Prostate gland (tissue), 2 donors: ENCODE measurements around the gene BICD1. TPM values are rescaled to one million over a fixed set of nuclear protein-coding genes. Genes with fewer than 3 reads are reported as not detected.

Source experiments
- DNase-seq: peaks from one replicate; pipeline ENCODE4 v3.0.0-alpha.2; 2019; ENCODE audit warnings: low spot score
- H3K27ac ChIP-seq, 2 donors: fragments of 200-600 bp; sonication (generic); 2 replicates each; pipeline ENCODE4 v1.5.1; 2017 to 2019
- H3K27me3 ChIP-seq: fragments of 200-600 bp; sonication (generic); replicated peaks from 2 replicates; pipeline ENCODE4 v1.5.1; 2019; ENCODE audit not compliant: insufficient read depth
- H3K36me3 ChIP-seq, 2 donors: fragments of 200-600 bp; sonication (generic); 1 replicate in 1 of 2; 2 replicates in 1 of 2; pipeline versions ENCODE4 v1.5.1 to v1.8.1; 2017 to 2019
- H3K4me1 ChIP-seq: fragments of 200-600 bp; sonication (generic); replicated peaks from 2 replicates; pipeline ENCODE4 v1.5.1; 2019
- H3K4me3 ChIP-seq, 2 donors: fragments of 200-600 bp; sonication (generic); 2 replicates each; pipeline ENCODE4 v1.5.1; 2017 to 2019
- H3K9me3 ChIP-seq: fragments of 200-600 bp; sonication (generic); 2 replicates; pipeline ENCODE4 v1.5.1; 2017
- CTCF ChIP-seq, 4 experiments: fragments of 200-600 bp in 2 of 4; fragments of 450-650 bp in 2 of 4; sonication (generic) in 2 of 4; IDR thresholded peaks; 1 replicate in 3 of 4; 2 replicates in 1 of 4; pipeline ENCODE4 v1.5.1; 2016 to 2019; ENCODE audit warnings: antibody characterized with exemption in 4 of 4, mild to moderate bottlenecking in 2 of 4, moderate library complexity in 2 of 4
- POLR2A ChIP-seq: fragments of 450-650 bp; IDR thresholded peaks from one replicate; pipeline ENCODE4 v1.6.1; 2016; ENCODE audit warnings: antibody characterized with exemption, mild to moderate bottlenecking
- POLR2AphosphoS5 ChIP-seq: sonication (generic); formaldehyde crosslinking; IDR thresholded peaks from one replicate; pipeline ENCODE4 v1.6.1; 2017; ENCODE audit warnings: antibody characterized with exemption
- WGBS: methylation state at CpG from one replicate; pipeline ENCODE4 v1.1.5; 2018; 5-methylcytosine and 5-hydroxymethylcytosine counted together
- intact Hi-C: fragments of 100-400 bp; cut with DNase I; formaldehyde crosslinking; loops from one replicate; pipeline ENCODE4 v1.14.2; 2022
- total RNA-seq, 2 donors: library from RNA; depleted of rRNA; stranded (reverse); fragments of >200 nt; gene quantifications; one replicate each; pipeline ENCODE4 v1.1.0, GENCODE V29; 2016

The BICD1 gene
- total RNA-seq, result 10 to 100 TPM in 1 of 2 donors, 1 to 10 TPM in 1; 8.6 to 26.2 TPM

- no peaks in the 10 kb centered on the region for H3K4me1 ChIP-seq
- under 1% methylated on average over 84 of the region's 96 CpGs for WGBS
Measured at GRCh38 chr12:32106517-32107358, at the start of gene BICD1. Gene BICD1 (plus strand): TSS chr12:32106847. CDS start chr12:32107332, 485 bp downstream.

GRCh38 chr12:32061033-32061432 is 45.6 kb upstream of the BICD1 start:
- H3K27ac ChIP-seq, result no peak overlapping the region
- WGBS, result 100% methylated on average over 3 of the region's 3 CpGs
- intact Hi-C loops, result no loop called here

More at GRCh38 chr12:32106517-32107358, at the start of gene BICD1:
- H3K4me3 ChIP-seq, result peak within 1 kb of the TSS; percentile 52 to 77
- peak in 2 of 4 experiments; percentile 37 to 51 for TF ChIP-seq CTCF (IDR thresholded peaks at IDR 0.05)
- TF ChIP-seq POLR2A, result peak; percentile 53
- peak; percentile 37 for TF ChIP-seq POLR2AphosphoS5
- no peaks in the 10 kb centered on the region for H3K36me3 ChIP-seq
- H3K27me3 ChIP-seq, result no peaks in the 10 kb centered on the region
- intact Hi-C loops, result no loop called here
- peak within 1 kb of the TSS; percentile 64 to 70 for H3K27ac ChIP-seq
- DNase-seq, result peak; percentile 71
- H3K9me3 ChIP-seq, result no peaks in the 10 kb centered on the region

GRCh38 chr12:32062881-32063280 is 43.8 kb upstream of the BICD1 start:
- no peak overlapping the region for H3K4me3 ChIP-seq
- no peak for DNase-seq
- no peak overlapping the region for H3K27ac ChIP-seq
- H3K9me3 ChIP-seq, result no peaks in the 10 kb centered on the region
- intact Hi-C loops, result no loop called here
- 50% methylated on average over 2 of the region's 2 CpGs for whole genome bisulfite sequencing
- H3K4me1 ChIP-seq, result no peaks in the 10 kb centered on the region
- H3K36me3 ChIP-seq, result no peaks in the 10 kb centered on the region
- no peaks in the 10 kb centered on the region for H3K27me3 ChIP-seq
- no peak for TF ChIP-seq CTCF (IDR thresholded peaks at IDR 0.05)
- TF ChIP-seq POLR2AphosphoS5, result no peak
- TF ChIP-seq POLR2A, result no peak

More at GRCh38 chr12:32061033-32061432, 45.6 kb upstream of the BICD1 start:
- no peaks in the 10 kb centered on the region for H3K27me3 ChIP-seq
- H3K4me1 ChIP-seq, result no peaks in the 10 kb centered on the region
- H3K36me3 ChIP-seq, result no peaks in the 10 kb centered on the region
- H3K9me3 ChIP-seq, result no peaks in the 10 kb centered on the region
- TF ChIP-seq POLR2A (no peak), POLR2AphosphoS5 (no peak), CTCF (IDR thresholded peaks at IDR 0.05) (no peak)
- H3K4me3 ChIP-seq, result no peak overlapping the region
- no peak for DNase-seq

- Histone ChIP-seq H3K27ac (no peak overlapping the region), H3K9me3 (no peaks in the 10 kb centered on the region), H3K4me1 (no peaks in the 10 kb centered on the region), H3K4me3 (no peak overlapping the region), H3K36me3 (no peaks in the 10 kb centered on the region), H3K27me3 (no peaks in the 10 kb centered on the region)
- TF ChIP-seq POLR2A, result no peak
- no peak for TF ChIP-seq POLR2AphosphoS5
- TF ChIP-seq CTCF (IDR thresholded peaks at IDR 0.05), result no peak
- DNase-seq, result no peak
- 94% methylated on average over 4 of the region's 4 CpGs for WGBS
- intact Hi-C loops, result no loop called here
Measured at GRCh38 chr12:32063796-32064195, 42.9 kb upstream of the BICD1 start.

- no peaks in the 10 kb centered on the region for H3K27me3 ChIP-seq
- H3K9me3 ChIP-seq, result no peaks in the 10 kb centered on the region
- DNase-seq, result no peak
- no peaks in the 10 kb centered on the region for H3K36me3 ChIP-seq
- no peaks in the 10 kb centered on the region for H3K4me1 ChIP-seq
- H3K27ac ChIP-seq, result no peak overlapping the region
- intact Hi-C loops, result no loop called here
- TF ChIP-seq POLR2AphosphoS5 (no peak), CTCF (IDR thresholded peaks at IDR 0.05) (no peak), POLR2A (no peak)
- H3K4me3 ChIP-seq, result no peak overlapping the region
- 97% methylated on average over 2 of the region's 2 CpGs for WGBS
Measured at GRCh38 chr12:32066206-32066605, 40.4 kb upstream of the BICD1 start.
